ENCODE results near the gene FOLR1. TPM values are rescaled to one million over a fixed set of nuclear protein-coding genes. Genes with fewer than 3 reads are reported as not detected.

Gene FOLR1
- polyA plus RNA-seq, 1 donor from 2014 or later = not detected

DNA sequence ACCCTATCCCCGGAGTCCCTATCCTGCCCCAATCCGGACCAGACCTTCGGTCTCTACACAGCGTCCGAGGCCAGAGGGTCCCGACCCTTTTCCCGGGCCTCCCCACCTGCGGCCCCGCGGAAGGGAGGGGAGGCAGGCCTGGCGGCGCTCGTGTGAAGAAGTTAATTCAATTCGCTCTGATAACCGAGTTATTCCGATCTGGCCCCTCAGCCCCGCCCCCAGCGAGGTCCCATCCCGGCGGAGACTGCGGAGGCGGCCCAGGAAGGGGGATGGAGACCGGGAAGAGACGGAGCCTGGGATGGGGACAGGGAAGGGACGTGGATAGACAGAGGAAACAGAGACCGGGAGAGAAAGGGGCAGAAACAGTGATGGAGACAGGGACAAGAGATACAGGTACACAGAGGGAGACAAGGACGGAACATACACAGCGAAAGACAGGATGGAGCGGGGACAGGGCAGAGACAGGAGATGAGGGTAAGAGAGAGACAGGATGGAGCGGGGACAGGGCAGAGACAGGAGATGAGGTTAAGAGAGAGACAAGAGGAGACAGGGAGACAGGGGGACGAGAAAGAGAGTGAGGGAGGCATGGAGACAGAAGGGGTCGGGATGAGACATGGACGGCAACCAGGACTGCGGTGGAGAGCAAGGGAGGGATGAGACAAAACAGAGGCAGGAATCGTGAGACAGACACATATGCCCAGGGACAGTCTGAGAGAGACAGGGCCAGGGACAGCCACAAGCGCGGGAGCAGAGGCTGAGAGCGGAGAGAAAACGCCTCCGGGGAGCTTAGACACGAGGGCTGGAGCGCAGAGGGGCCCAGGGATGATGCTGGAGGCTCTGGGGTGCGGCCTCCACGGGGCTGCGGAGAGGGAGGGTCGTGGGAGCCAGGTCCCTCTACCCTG is 52.7 kb downstream of the FOLR1 start:
- H3K27me3 ChIP-seq (ENCODE audit: insufficient read depth, low read depth, low read length) = peaks cover 81% of the 10 kb centered on the region
- H3K9me2 ChIP-seq (ENCODE audit: insufficient read depth, low read length) = no peaks in the 10 kb centered on the region
- H4K20me1 ChIP-seq (ENCODE audit: insufficient read depth) = no peaks in the 10 kb centered on the region
- H3K4me2 ChIP-seq (ENCODE audit: low read length) = no peak overlapping the region
- no peak overlapping the region for H3K27ac ChIP-seq (ENCODE audit: low read length)
- H3K79me2 ChIP-seq (replicated peaks; ENCODE audit: insufficient read depth, low read length) = no peaks in the 10 kb centered on the region
- TF ChIP-seq EP300 (conservative IDR thresholded peaks at IDR 0.05; ENCODE audit: poor library complexity, severe bottlenecking) (no peak), POLR2AphosphoS5 (IDR thresholded peaks at IDR 0.05) (no peak), EZH2 (IDR thresholded peaks at IDR 0.05; ENCODE audit: borderline replicate concordance, insufficient read depth, low read length, poor library complexity, severe bottlenecking) (peak; percentile 83)
- no peak overlapping the region for H3K9ac ChIP-seq (ENCODE audit: low read length)
- peak overlapping the region; percentile 49 for H3K4me3 ChIP-seq (ENCODE audit: low read length)
- H3K36me3 ChIP-seq (ENCODE audit: insufficient read depth, low read length) = no peaks in the 10 kb centered on the region
- H3F3A ChIP-seq (ENCODE audit: insufficient read depth, low read length, poor library complexity, severe bottlenecking) = no peaks in the 10 kb centered on the region
- no peak overlapping the region for H2AFZ ChIP-seq (ENCODE audit: low read depth, low read length)
- peaks cover 4% of the 10 kb centered on the region for H3K9me3 ChIP-seq (ENCODE audit: low read length)

- no peak overlapping the region for H3K27ac ChIP-seq (ENCODE audit: low read length)
- no peaks in the 10 kb centered on the region for H3K36me3 ChIP-seq (ENCODE audit: insufficient read depth, low read length)
- no peak overlapping the region for H3K4me2 ChIP-seq (ENCODE audit: low read length)
- no peaks in the 10 kb centered on the region for H4K20me1 ChIP-seq (ENCODE audit: insufficient read depth)
- no peak overlapping the region for H3K9ac ChIP-seq (ENCODE audit: low read length)
- peaks cover 4% of the 10 kb centered on the region for H3K9me3 ChIP-seq (ENCODE audit: low read length)
- H3K79me2 ChIP-seq (replicated peaks; ENCODE audit: insufficient read depth, low read length) = no peaks in the 10 kb centered on the region
- no peak overlapping the region for H2AFZ ChIP-seq (ENCODE audit: low read depth, low read length)
- TF ChIP-seq POLR2AphosphoS5 (IDR thresholded peaks at IDR 0.05) (no peak), RAD21 (conservative IDR thresholded peaks at IDR 0.05) (no peak), EZH2 (IDR thresholded peaks at IDR 0.05; ENCODE audit: borderline replicate concordance, insufficient read depth, low read length, poor library complexity, severe bottlenecking) (no peak), SMC3 (conservative IDR thresholded peaks at IDR 0.05; ENCODE audit: poor library complexity) (no peak), EP300 (conservative IDR thresholded peaks at IDR 0.05; ENCODE audit: poor library complexity, severe bottlenecking) (no peak), MXI1 (conservative IDR thresholded peaks at IDR 0.05; ENCODE audit: poor library complexity, severe bottlenecking) (no peak), TAF1 (IDR thresholded peaks at IDR 0.05; ENCODE audit: low read depth) (no peak)
- TF ChIP-seq, protein P1, sequence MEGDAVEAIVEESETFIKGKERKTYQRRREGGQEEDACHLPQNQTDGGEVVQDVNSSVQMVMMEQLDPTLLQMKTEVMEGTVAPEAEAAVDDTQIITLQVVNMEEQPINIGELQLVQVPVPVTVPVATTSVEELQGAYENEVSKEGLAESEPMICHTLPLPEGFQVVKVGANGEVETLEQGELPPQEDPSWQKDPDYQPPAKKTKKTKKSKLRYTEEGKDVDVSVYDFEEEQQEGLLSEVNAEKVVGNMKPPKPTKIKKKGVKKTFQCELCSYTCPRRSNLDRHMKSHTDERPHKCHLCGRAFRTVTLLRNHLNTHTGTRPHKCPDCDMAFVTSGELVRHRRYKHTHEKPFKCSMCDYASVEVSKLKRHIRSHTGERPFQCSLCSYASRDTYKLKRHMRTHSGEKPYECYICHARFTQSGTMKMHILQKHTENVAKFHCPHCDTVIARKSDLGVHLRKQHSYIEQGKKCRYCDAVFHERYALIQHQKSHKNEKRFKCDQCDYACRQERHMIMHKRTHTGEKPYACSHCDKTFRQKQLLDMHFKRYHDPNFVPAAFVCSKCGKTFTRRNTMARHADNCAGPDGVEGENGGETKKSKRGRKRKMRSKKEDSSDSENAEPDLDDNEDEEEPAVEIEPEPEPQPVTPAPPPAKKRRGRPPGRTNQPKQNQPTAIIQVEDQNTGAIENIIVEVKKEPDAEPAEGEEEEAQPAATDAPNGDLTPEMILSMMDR (IDR thresholded peaks at IDR 0.05; ENCODE audit: poor library complexity, severe bottlenecking) = no peak
- TF ChIP-seq, protein P2, sequence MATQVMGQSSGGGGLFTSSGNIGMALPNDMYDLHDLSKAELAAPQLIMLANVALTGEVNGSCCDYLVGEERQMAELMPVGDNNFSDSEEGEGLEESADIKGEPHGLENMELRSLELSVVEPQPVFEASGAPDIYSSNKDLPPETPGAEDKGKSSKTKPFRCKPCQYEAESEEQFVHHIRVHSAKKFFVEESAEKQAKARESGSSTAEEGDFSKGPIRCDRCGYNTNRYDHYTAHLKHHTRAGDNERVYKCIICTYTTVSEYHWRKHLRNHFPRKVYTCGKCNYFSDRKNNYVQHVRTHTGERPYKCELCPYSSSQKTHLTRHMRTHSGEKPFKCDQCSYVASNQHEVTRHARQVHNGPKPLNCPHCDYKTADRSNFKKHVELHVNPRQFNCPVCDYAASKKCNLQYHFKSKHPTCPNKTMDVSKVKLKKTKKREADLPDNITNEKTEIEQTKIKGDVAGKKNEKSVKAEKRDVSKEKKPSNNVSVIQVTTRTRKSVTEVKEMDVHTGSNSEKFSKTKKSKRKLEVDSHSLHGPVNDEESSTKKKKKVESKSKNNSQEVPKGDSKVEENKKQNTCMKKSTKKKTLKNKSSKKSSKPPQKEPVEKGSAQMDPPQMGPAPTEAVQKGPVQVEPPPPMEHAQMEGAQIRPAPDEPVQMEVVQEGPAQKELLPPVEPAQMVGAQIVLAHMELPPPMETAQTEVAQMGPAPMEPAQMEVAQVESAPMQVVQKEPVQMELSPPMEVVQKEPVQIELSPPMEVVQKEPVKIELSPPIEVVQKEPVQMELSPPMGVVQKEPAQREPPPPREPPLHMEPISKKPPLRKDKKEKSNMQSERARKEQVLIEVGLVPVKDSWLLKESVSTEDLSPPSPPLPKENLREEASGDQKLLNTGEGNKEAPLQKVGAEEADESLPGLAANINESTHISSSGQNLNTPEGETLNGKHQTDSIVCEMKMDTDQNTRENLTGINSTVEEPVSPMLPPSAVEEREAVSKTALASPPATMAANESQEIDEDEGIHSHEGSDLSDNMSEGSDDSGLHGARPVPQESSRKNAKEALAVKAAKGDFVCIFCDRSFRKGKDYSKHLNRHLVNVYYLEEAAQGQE (IDR thresholded peaks at IDR 0.05; ENCODE audit: borderline replicate concordance) = no peak
- H3K27me3 ChIP-seq (ENCODE audit: insufficient read depth, low read depth, low read length) = peaks cover 75% of the 10 kb centered on the region
- H3F3A ChIP-seq (ENCODE audit: insufficient read depth, low read length, poor library complexity, severe bottlenecking) = no peaks in the 10 kb centered on the region
- peak overlapping the region; percentile 49 for H3K4me3 ChIP-seq (ENCODE audit: low read length)
- no peaks in the 10 kb centered on the region for H3K9me2 ChIP-seq (ENCODE audit: insufficient read depth, low read length)
Observed at GRCh38 chr11:72245263-72245816, 53.4 kb downstream of the FOLR1 start.

Other genes with a start within 250 kb of the FOLR1 start
- gene IL18BP, start 193.2 kb upstream of the FOLR1 start, polyA plus RNA-seq = 3.1 and 3.2 TPM in 2 replicates
- gene NUMA1, start 111.6 kb upstream of the FOLR1 start, polyA plus RNA-seq = 116 and 157 TPM in 2 replicates
- gene LRRC51, start 111.3 kb upstream of the FOLR1 start, polyA plus RNA-seq = 20.8 and 21.3 TPM in 2 replicates
- gene LAMTOR1, start 88.8 kb upstream of the FOLR1 start, polyA plus RNA-seq = 100 and 108 TPM in 2 replicates
- 0.52 and 0.76 TPM in 2 replicates for gene TOMT, start 86.2 kb upstream of the FOLR1 start, polyA plus RNA-seq
- 52.8 and 64.6 TPM in 2 replicates for gene ANAPC15, start 79.4 kb upstream of the FOLR1 start, polyA plus RNA-seq
- not detected in 2 replicates for gene FOLR3, start 56.4 kb upstream of the FOLR1 start, polyA plus RNA-seq
- not detected in 2 replicates for gene FOLR2, start 24.7 kb downstream of the FOLR1 start, polyA plus RNA-seq
- gene INPPL1, start 32.6 kb downstream of the FOLR1 start, polyA plus RNA-seq = 1.5 and 2.0 TPM in 2 replicates
- not detected in 2 replicates for gene PHOX2A, start 52.0 kb downstream of the FOLR1 start, polyA plus RNA-seq
- gene CLPB, start 242.4 kb downstream of the FOLR1 start, polyA plus RNA-seq = 11.4 and 15.5 TPM in 2 replicates